ENCODE results near the gene ATP9A.

DNA sequence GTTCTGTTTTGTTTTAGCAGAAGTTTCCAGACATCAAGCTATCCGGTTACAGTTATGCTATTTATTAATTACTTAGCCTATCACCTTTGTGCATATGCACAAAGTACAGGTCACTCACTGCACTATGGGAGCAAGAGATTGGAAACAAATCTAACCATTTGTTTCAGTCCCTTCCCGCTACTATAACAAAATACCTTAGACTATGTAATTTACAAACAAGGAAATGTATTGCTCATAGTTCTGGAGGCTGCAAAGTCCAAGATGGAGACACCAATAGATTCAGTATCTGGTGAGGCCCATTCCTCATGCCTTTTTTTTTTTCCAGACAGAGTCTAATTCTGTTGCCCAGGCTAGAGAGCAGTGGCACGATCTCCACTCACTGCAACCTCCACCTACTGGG is 35.1 kb downstream of the ATP9A start:
- TF ChIP-seq, protein P1, sequence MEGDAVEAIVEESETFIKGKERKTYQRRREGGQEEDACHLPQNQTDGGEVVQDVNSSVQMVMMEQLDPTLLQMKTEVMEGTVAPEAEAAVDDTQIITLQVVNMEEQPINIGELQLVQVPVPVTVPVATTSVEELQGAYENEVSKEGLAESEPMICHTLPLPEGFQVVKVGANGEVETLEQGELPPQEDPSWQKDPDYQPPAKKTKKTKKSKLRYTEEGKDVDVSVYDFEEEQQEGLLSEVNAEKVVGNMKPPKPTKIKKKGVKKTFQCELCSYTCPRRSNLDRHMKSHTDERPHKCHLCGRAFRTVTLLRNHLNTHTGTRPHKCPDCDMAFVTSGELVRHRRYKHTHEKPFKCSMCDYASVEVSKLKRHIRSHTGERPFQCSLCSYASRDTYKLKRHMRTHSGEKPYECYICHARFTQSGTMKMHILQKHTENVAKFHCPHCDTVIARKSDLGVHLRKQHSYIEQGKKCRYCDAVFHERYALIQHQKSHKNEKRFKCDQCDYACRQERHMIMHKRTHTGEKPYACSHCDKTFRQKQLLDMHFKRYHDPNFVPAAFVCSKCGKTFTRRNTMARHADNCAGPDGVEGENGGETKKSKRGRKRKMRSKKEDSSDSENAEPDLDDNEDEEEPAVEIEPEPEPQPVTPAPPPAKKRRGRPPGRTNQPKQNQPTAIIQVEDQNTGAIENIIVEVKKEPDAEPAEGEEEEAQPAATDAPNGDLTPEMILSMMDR (IDR thresholded peaks at IDR 0.05) = no peak
- TF ChIP-seq RCOR1 (IDR thresholded peaks at IDR 0.05; ENCODE audit: low read length) (no peak), REST (IDR thresholded peaks at IDR 0.05; ENCODE audit: low read depth, low read length) (no peak), TAF1 (IDR thresholded peaks at IDR 0.05; ENCODE audit: borderline replicate concordance, low read depth, low read length) (no peak), POLR2AphosphoS5 (IDR thresholded peaks at IDR 0.05; ENCODE audit: low read depth, low read length) (no peak), YY1 (IDR thresholded peaks at IDR 0.05; ENCODE audit: low read depth) (no peak), FOXJ3 (CRISPR knock-in tag; IDR thresholded peaks at IDR 0.05) (no peak), PBX3 (IDR thresholded peaks at IDR 0.05) (no peak), ELF1 (IDR thresholded peaks at IDR 0.05) (no peak), FOXM1 (IDR thresholded peaks at IDR 0.05; ENCODE audit: low read depth) (no peak), CHD2 (IDR thresholded peaks at IDR 0.05; ENCODE audit: low read length, partially characterized antibody) (no peak)
